ENCODE data around the gene BLOC1S5.
"Not testable (repeated sequence)": the region's sequence is repeated elsewhere in the genome, so short reads cannot be mapped to it uniquely, and the experiment has no call there.

Gene BLOC1S5

GRCh38 chr6:8080362-8081151, 16.4 kb upstream of the BLOC1S5 start:
- DNase-seq, result no peak

- no peak for DNase-seq
Measured at GRCh38 chr6:8079126-8079525, 14.9 kb upstream of the BLOC1S5 start.

DNA sequence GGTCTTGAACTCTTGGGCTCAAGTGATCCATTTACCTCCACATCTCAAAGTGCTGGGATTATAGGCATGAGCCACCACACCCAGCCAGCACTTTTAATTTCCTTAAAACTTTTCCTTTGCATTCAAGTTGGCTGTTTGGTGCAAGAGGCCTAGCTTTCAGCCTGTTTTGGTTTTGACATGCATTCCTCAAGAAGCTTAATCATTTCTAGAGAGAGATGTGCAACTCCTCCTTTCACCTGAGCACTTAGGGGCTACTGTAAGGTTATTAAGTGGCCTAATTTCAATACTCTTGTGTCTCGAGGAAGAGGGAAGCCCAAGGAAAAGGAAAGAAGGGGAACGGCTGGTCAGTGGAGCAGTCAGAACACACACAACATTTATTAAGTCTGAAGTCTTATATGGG, 13.8 kb upstream of the BLOC1S5 start:
- DNase-seq, result no peak

- no peak for DNase-seq
Measured at GRCh38 chr6:8075704-8076103, 11.5 kb upstream of the BLOC1S5 start.

DNA sequence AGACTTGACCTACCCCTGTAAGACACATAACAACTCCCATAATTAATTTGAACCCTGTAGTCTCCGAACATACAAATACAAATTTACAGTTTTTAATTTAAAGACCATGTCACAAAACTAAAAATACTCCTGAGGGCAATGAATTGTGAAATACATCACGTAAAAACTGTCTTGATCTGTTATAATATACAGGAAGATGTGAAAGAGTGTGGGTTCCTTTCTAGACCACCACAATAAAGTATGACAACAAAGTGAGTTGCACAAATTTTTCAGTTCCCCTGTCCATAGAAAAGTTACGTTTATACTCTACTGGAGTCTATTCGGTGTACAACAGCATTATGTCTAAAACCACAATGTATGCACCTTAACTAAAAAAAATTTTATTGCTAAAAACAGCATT, 11.0 kb upstream of the BLOC1S5 start:
- no peak for DNase-seq

DNA sequence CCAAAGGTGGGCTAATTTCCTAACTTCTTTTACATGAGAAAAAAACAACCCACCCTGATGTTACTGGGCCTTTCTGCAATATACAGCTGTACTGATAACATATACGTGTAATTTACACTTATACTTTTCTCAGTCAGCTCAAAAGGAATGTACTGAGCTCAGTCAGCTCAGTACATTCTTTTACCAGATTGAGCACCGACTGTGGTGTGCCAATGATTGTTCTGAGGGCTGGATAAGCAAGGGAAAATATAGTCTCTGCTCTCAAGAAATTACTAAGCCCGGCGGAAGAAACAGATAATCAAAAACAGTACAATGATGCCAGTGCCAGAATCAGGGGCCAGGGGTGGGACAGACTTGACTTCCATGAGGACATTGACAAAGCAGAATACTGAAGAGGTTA, 10.0 kb upstream of the BLOC1S5 start:
- no peak for DNase-seq

DNA sequence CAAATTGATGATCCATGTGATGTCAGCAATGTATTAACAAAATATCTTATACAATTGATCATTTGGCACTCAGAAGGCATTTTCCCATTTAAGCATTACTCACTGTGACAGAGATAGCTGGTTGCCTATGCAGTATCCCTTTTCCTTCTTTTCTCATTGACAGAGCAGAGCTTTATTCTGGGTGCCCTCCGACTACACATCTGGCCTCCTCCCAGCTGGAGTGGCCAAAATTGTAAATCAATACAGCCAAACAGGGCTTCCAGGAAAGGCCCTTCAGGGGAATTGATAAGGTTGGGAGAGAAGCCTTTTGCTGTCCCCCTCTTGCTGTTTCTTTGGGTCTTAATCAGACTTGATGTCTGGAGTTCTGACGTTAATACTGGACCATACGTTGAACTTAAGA, 9.6 kb upstream of the BLOC1S5 start:
- no peak for DNase-seq

DNA sequence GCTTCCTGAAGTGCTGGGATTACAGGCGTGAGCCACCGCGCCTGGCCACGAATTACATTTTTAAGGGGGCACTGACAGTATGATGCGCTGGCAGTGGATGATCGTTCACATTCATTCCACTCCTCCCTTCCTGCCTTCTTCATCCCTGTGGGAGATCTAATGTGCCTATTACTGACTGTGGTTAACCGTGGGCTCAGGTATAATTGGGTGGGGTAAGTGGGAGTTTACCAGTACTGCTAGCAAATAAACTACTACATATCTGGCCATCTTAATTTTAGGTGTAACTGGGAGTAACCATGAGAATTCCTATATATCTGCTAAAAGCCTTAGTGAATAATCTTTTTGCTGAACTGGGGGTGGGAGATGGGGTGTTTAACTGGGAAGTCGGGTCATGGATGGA, 6.5 kb upstream of the BLOC1S5 start:
- DNase-seq, result no peak

DNA sequence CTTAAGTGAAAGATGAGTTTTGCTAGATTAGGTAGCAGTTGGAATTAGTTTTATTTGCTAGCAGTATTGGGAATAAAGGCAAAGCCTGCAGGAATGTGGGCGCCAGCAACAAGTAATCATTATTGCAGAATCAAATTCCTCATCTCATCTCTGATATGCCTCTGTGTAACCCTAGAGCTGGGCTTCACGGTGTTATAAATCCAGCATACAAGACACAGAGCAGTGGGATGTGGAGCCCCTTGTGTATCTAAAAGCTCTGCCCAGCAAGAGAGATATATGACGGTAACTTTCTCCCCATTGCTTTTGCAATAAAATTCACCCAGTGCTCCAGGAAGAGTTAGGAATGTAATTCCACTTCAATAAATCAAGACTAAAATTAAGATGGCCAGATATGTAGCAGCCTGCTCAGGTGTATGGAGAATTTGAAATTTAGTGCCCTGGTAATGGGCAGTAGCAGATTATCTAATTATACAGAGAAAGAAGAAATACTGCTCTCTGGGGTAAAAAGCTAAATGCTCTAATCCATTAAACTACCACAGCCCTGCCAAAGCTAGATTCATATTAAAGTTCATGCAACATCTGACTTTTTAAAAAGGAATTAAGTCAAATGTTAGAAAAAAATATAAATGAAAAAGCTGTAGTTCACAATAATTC, 5.6 kb upstream of the BLOC1S5 start:
- DNase-seq, result no peak

DNA sequence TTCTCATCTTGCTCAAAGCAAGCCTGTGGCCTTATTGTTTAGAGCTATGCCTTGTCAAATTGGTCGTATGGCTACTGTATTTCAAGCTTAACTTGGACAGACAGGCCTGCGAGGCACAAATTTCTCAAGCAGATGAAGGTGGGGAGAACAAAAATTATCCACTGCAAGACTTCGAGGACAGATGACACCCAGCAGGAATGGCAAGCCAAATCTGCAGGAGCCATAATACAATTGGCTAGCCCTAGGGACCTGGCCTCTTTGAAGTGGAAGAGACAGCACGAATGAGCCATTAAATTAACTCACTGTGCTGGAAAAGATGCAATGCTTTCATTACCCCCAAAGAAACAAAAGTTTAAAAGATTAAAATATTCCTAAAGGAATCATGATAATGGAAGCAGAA, 5.0 kb upstream of the BLOC1S5 start:
- DNase-seq, result no peak

DNA sequence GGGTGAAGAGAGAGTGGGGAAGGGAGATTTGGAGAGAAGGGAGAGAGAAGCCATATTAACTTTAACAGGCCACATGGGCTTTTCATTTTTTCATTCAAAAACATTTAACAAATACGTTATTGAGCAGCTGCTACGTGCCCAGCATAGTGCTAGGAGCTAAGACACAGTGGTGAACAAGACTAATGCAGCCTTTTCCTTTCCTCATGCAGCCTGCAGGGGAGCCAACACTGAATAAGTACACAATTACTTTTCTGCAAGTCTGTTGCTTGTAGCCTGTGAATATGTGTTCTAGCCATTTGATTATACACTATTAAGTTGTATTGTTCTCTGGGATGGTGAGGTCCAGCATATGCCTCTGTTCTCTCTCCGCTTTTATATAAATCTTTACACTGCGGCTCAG, 1.9 kb upstream of the BLOC1S5 start:
- DNase-seq, result no peak

GRCh38 chr6:8065519-8065911, 1.3 kb upstream of the BLOC1S5 start:
- DNase-seq, result no peak

DNA sequence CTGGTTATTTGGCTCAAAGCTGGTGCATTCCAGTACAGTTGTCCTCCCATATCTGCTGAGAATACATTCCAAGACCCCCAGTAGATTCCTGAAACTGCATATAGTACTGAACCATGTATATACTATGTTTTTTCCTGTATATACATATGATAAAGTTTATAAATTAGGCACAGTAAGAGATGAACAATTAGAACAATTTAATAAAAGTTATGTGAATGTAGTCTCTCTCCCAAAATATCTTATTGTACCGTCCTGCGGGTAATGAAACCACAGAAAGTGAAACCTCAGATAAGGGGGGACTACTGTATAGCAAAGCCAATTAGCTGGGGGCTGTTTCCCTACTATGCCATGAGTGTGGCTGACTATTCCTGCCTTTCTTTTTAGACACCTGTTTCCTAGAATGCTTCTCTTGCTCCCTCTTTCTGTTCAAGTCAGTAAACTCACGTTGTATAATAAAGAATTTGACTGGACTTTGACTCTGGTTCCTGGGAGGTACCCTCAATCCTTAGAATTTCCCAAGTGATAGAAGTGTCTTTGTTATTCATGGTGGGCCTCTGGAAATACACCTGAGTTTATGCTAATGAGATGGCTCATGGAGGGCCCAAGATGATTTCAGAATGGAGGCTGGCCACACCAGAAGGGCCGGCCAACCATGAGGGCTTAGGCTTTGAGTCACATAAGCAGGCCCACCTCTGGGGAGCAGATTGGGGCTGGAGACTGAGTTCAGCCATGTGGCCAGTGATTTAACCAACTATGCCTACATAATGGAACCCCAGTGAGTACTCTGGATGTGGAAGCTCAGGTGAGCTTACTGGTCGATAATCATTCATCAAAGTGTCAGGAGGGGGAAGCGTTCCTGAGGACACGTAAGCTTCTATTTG, 689 bp upstream of the BLOC1S5 start:
- no peak for DNase-seq

GRCh38 chr6:8061736-8062135, 2.5 kb downstream of the BLOC1S5 start:
- no peak for DNase-seq

DNA sequence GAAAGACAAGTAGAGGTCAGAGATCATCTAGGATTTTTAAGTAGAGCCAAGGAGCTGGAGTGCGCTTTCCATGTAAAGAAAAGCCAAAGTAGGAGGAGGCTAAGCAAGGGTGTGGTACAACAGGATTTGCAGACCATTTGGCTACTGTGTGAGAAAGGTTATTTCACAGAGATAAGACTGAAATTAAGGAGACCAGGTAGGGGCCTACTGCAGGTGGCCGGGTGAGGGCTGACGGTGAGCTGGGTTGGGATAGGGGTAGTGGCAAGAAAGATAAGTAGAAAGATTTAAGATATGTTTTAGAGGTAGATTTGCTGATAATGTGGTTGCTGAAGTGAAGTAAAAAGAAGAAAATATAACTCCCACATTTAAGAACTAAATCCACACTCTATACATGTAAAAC, 3.8 kb downstream of the BLOC1S5 start:
- DNase-seq, result no peak

- DNase-seq, result peak; percentile 23
Measured at GRCh38 chr6:8059129-8059528, 5.1 kb downstream of the BLOC1S5 start.

DNA sequence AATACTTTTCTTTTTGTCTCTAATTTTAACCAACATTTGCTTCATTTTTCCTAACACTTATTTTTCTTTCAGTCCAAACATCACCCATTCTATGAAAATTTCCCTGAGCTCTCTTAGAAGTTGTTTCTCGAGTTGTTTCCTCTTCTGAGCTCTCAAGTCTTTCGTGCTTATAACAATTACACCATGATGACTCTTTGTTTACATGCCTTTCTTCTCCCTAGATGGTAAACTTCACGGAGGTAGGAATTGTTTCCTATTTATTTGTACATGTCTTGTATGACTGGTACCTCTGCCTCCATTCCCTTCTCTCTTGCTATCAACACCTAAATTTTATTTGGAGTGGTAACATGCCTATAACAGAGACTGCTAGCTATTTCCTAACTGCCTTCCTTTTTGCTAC, 6.4 kb downstream of the BLOC1S5 start:
- DNase-seq, result no peak

DNA sequence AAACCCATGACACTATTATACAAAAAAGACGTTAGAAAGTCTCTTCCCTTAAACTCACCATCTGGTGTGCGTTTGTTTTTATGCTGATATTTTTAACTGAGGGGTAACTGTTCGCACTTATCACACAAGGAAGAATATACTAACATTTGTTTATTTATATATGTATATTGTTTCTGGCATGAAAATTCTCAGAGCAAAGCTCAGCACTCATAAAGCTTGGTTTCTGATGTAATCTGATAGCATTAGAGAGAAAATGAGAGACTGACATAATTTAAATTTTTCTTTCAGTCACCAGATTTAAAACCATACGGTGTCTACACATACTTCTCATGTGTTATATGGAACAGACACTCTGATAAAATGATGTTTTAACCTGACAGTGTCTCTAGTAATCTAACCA, 6.9 kb downstream of the BLOC1S5 start:
- DNase-seq, result no peak

DNA sequence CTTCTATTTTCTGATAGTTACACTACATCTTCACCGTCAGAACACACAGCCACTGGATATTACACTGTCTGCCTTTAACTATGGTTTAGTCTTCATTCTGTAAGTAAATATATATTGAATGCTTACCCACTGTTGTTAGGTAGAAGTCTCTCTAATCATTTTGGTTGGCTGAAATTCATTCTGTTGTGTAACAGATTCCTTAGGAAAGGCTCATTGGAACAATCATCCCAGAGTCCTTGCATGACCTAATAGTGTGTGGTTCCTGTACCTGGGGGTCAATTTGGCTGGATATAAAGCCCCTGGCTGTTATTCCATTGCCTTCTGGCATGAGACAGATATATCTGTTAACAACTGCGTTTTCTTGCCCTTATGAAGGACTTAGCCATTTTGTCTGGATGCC, 9.9 kb downstream of the BLOC1S5 start:
- no peak for DNase-seq

DNA sequence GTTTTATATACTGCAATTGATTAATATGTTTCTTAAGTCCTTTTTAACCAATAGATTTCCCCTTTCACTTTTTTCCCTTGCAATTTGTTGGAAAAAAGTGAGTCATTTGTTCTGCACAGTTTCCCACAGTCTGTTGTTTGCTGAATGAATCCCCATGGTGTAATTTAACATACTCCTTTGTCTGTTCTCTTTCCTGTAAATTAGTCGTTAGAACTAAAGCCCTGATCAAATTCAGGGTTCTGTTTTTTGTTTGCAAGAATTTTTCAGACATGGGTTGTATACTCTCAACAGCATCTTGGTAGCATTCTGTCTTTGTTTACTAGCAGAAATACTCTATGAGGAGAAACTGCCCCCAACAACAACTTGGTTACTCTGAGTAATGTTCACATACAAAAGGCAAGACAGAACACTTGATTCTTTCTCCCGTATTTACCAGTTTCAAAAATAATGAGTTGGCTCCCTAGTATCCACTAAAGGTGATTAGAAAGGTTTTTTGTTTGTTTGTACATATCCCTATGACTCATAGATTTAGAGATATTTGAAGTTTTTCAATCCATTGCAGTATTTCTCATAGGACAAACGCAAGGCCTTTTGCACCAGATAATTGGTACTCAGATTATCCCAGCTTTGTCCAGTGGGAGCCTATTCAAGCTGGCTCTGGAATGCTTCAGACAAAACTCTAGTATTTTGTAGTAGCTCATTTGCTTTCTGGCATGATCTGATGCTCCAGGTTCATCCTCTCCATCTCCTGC, 16.5 kb downstream of the BLOC1S5 start:
- DNase-seq, result no peak

GRCh38 chr6:8045769-8046168, 18.4 kb downstream of the BLOC1S5 start:
- not testable (repeated sequence) for DNase-seq

GRCh38 chr6:8043221-8043620, 21.0 kb downstream of the BLOC1S5 start:
- DNase-seq, result no peak
